ENCODE data around the gene SPOCK3.
"Not testable (repeated sequence)": the region's sequence is repeated elsewhere in the genome, so short reads cannot be mapped to it uniquely, and the experiment has no call there.

Gene SPOCK3

GRCh38 chr4:166924424-166924823 lies 309.9 kb downstream of the SPOCK3 start:
- no peak for DNase-seq

- no peak for DNase-seq
Observed at GRCh38 chr4:166913926-166914325, 320.4 kb downstream of the SPOCK3 start.

DNA sequence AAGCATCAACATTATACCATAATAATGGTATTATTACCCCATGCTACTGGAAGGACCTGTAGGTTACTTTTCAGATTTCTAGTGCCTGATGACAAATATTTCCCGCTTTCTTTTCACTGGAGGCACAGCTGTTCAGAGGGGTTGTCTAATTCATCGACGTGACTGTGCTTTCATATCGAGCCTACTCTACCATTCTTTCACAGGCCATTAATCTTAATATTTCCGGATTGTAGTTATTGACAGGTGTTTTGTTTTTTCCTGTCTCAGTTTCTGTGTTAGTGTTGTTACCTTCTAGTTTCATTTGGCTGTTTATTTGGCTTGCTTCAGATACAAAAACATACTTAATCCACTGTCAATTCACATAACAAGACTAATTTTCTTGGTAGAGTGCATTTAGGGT lies 330.9 kb downstream of the SPOCK3 start:
- DNase-seq = no peak

- no peak for DNase-seq
Observed at GRCh38 chr4:166902941-166903340, 331.4 kb downstream of the SPOCK3 start.

DNA sequence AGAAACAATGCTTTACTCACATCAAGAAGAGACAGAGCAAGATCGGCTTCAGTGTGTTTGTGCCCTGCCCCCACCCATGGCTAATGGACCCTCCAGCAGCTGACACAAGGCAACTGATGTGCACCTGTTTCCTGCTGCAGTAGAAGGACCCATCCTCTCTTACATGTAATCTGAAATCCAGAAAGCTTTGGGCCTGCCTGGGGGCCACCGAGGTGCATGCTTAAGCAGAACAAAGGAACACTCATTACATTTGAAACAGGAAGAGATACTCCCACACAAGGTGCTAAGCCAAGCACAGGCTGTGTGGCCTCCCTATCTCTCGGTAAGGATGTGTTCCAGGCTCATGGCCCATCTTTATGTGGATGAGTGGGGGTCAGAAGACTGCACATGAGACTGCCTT lies 338.0 kb downstream of the SPOCK3 start:
- DNase-seq = no peak

DNA sequence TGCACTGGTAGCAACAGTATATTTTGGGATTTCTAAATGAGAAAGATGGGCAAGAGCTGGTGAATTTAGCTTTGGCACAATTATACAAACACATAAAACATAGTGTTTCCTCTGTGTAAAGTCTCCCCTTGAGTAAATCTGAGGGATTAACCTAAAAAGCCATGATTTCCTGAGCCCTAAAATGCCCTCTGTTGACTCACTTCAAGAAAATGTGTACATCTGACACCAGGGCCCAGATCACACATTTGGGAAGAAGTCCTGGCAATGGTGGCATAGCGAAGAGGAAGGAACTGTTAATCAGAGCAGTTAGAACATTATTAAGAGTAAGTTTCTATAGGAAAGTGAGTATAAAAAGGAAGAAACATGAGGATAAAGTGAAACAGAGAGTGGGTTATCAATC lies 338.5 kb downstream of the SPOCK3 start:
- DNase-seq = no peak

DNA sequence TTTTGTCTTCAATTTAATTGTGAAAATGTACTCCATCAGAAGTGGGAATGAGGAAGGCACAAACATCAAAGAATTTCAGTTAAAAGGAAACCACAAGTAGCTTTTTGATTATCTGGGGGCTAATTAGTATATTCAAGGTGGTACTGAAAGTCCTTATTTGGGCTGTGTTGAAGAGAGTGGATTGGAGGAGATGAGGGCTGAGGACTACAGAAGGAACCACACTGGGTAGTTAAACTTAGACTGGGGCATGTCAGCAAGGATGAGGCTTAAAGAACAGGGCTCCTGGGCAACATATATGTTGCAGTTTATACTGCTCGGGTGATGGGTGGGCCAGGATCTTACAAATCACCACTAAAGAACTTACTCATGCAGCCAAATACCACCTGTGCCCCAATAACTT lies 346.8 kb downstream of the SPOCK3 start:
- DNase-seq = no peak

DNA sequence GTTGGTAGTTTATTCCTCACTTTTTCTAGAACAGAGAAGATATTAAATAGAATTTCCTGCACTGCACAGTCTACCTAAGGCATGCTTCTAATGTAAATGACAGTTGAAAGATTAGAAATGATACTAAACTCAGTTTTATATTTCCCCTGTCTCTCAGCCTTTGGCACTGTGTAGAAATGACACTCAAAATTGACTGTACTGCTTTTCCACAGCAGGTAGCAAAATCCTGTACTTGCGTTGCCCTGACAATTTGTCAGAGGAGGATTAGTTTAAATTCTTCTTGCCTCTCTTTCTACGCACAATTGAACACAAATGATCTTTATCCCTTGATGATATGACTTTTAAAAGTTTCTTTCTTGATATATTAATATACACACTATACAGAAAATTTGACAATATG lies 347.6 kb downstream of the SPOCK3 start:
- no peak for DNase-seq

DNA sequence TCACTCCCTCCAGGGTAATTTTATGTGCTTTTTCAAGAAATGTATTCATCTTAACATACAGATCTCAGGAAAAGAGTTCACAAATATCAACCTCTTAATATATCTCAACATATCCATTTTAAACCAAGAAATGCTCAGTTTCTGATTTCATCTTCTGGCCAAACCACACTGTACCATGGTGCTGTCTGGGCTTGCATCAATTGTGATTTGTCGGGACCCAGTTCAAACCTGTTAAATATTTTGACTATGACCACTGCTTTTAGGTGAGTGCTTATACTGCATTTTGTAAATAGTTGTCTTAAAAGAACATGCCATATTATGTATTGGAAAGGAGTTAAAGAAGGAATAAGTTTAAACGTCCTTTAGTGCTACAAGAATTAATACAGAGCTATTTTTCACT lies 352.1 kb downstream of the SPOCK3 start:
- DNase-seq = no peak

GRCh38 chr4:166875821-166876220 lies 358.5 kb downstream of the SPOCK3 start:
- no peak for DNase-seq

GRCh38 chr4:166862032-166862431 lies 372.3 kb downstream of the SPOCK3 start:
- DNase-seq = no peak

DNA sequence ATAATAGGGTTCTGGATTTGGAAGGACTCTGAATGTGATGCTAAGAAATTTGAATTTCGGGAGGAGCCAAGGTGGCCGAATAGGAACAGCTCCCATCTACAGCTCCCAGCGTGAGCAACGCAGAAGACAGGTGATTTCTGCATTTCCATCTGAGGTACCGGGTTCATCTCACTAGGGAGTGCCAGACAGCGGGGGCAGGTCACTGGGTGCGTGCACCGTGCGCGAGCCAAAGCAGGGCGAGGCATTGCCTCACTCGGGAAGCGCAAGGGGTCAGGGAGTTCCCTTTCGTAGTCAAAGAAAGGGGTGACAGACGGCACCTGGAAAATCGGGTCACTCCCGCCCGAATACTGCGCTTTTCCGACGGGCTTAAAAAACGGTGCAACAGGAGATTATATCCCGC lies 383.9 kb downstream of the SPOCK3 start:
- DNase-seq = not testable (repeated sequence)

DNA sequence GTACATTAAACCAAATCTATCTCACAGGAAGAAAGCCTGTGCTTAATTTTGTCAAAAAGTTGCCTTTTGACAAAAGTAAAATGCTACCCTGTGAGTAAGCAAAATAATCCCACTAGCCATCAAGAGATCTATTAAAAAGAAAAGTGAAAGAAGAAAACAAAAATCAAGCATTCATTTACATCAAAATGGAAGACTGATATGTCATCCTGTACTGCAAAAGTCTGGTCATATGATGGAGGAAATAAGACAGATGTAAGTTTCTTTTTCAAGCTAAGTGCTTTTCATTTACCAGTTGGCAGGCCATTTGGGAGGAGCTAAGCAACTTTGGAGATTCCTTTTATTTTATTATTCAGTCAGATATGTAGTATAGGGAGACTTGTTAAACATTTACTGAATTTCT lies 387.4 kb downstream of the SPOCK3 start:
- no peak for DNase-seq

DNA sequence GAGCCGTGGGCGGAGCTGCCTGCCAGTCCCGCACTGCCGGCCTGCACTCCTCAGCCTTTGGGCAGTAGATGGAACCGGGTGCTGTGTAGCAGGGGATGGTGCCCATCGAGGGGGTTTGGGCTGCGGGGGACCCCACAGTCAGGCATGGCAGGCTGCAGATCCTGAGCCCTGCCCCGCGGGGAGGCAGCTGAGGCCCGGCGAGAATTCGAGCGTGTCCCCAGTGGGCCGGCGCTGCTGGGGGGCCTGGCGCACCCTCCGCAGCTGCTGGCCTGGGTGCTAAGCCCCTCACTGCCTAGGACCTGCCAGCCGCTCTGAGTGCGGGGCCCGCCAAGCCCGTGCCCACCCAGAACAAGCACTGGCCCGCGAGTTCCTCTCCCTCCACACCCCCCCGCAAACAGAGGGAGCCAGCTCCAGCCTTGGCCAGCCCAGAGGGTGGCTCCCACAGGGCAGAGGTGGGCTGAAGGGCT lies 391.5 kb downstream of the SPOCK3 start:
- no peak for DNase-seq

DNA sequence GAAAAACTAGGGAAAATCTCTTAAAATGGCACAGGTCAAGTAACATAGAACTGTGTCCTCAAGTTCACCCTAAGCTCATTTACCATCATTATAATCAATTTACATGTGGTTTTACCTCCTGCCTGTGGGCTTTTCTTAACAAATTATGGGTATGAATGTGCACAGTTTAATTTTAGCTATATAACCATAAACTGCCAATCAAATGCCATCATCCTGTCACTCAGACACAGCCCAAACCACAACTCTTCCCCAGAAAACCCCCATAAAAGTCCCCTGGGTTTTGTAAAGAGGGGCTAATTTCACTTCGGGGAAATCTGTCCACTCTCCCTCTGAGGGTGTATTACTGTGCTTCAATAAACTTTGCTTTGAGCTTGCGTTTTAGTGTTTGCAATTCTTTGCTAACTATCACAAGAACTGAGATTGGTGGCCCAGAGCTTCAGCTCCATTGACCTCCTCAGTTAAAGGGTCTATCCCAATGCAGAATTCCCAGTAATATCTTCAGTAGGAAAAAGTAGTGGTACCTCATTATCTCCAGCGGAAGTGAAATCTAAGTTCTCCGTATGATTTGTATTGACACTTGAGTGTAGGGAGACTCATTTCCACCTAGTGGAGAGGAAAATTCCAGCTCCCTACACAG lies 394.6 kb downstream of the SPOCK3 start:
- no peak for DNase-seq

DNA sequence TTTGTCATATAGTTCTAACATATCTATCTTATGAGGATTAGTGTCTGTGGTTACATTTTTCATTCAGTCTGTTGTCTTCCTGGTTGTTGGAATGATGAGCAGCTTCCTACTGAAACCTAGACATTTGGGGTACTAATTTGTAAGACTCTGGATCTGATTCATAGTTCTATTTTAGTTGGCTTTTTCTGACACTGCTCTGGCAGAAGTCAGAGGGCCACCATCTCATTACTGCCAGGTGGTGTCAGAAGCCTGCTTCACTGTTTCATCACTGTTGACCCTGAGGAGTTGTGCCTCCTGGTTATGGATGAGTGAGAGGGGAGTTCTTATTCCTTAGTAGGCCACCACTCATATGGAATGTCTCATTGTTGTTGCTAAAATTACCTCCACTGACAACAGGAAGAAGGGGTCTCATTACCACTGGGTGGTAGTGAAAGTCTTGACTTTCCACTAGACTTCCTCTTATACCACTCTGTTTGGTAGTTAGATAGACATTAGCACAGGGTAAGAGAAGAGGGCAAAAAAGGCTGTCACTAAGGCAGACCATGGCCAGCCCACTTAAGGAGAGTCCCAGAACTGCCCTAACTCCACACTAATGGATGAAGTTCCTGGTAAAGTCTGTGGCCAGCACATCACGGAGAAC lies 395.2 kb downstream of the SPOCK3 start:
- DNase-seq = no peak

DNA sequence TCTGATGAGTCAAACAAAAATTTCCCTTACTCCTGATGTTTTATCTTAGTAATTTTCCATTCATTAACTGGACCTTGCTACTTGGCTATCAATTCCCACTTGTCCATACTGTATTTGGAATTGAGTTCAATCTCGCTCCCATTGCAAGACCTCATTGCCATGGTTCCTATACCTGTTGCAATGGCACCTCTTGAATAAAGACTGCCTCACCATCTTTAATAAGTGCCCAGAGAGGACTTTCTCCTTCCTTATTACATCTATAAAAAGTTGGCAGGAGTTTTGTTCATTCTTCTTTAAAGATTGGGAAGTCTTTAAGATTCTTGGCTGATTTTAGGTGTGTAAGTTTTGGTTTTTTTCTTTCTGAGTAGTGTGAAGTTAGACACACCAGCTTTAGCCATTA lies 397.4 kb downstream of the SPOCK3 start:
- DNase-seq = no peak

DNA sequence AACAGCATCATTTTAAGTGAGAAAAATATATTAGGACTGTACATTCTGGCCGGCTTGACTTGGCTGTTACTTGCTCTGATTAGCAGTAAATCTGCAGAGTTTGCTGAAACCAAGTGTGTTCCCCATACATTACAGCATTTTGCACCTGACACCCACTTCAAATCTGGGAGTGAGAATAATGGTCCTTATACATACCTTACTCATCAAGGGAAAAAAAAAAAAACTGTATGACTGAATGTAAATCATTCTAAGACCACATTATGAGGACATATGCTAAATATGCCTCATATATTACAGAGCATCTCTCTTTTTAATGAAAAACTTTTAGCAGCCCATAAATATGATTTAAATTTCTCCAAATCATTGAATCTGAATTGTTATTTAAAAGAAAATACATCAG lies 406.7 kb downstream of the SPOCK3 start:
- no peak for DNase-seq

DNA sequence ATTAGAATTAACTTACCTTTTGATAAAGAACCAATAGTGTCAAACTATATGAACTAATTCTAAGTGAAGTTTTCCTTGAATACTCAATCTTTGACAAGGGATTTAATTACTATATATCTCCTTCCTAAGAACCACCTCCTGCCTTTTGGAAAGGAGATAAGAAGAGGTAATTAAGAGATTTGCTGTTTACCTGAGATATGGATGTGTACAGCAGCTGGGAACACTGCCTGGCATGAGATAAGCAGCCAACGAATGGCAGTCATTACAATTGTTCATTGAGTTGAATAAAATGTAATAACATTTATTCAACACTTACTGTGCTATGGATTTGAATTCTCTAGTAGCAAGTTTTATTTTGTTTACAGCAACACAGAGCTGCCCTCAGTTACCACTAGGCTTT lies 407.1 kb downstream of the SPOCK3 start:
- DNase-seq = no peak

DNA sequence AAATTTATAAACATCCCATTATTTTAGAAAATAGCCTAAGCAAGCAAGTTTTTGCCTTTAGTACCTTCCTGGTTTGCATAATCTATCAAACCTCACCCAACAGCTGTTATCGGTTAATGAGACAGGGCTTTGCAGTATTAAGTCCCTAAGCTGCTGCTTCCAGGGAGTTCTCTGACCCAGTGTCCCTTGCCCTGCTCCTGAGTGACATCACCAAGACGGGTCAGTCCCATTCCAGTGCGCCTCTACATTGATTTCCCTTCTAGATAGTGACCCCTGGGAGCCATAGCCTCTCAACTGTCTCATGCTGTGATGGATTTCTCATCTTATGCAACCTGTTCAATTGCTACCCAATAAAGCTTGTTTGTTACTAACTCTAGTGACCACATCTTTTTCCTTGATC lies 410.4 kb downstream of the SPOCK3 start:
- no peak for DNase-seq

DNA sequence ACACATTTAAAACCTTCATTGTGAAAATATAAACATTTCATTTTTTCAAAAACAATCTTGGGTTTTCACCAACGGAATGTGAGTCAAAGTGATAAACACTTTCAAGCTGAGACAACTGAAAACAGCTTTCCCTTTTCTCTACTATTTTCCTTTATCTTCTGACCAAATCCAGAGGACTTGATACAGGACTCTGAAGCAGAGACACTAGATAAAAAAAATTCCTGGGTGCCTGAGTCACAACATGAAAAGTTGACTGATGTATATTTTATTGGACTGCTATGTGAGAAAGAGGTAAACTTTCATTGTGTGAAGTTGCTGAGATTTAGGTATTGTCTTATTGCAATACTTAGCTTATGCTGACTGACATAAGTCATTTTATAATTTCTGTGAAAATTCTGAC lies 411.2 kb downstream of the SPOCK3 start:
- no peak for DNase-seq

DNA sequence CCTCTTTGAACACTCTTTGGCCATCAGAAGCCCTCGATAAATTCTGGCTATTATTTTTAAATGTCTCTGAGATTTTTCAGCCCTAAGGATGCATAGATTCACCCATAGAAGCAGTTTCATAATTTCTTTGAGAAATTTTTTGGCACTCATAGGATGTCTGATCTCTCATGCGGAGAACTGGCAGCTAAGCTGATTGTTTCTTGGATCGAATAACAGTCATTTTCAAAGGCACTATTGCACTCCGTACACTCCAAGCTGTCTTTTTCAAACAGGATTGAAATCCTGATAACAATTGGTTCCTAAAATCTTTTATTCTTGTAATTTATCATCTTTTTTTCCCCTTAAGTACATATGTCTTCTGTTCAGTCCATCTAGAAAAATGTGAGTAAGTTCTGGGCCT lies 411.9 kb downstream of the SPOCK3 start:
- no peak for DNase-seq

- DNase-seq = no peak
Observed at GRCh38 chr4:166816890-166817289, 417.4 kb downstream of the SPOCK3 start.

DNA sequence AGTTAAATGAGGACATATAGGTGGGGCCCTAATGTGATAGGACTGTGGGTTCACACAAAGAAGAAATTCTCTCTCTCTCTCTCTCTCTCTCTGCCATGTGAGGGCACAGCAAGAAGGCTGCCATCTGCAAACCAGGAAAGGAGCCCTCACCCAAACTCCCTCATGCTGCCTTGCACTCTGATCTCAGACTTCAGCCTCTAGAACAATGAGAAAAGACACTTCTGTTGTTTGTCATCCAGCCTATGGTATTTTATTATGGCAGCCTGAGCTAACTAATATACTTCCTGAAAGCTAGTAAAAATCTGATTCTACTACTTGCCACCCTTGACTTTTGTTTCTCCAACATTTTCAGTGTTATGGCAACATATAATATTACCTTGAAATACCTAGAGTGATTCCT lies 425.9 kb downstream of the SPOCK3 start:
- no peak for DNase-seq

GRCh38 chr4:166802346-166802745 lies 431.9 kb downstream of the SPOCK3 start:
- no peak for DNase-seq

Measured in activated CD8-positive, alpha-beta memory T cell treated with anti-CD3 and anti-CD28 coated beads, Interleukin-2, amount 50 U/mL, for 48 hours (primary cell).